ENCODE measurements around the gene LHX4. TPM values are rescaled to one million over a fixed set of nuclear protein-coding genes. Genes with fewer than 3 reads are reported as not detected.

The LHX4 gene
- total and polyA plus RNA-seq, 10 donors: 0.02 to 2.0 (median 0.03) TPM; not detected in 5

Other genes starting within 250 kb of the LHX4 start
- 10 to 100 TPM; 40.8 to 78.9 (median 69.0) TPM for gene QSOX1, start 75.4 kb upstream of the LHX4 start, total RNA-seq
- 10 to 100 TPM; 35.2 to 54.9 (median 52.9) TPM for gene QSOX1, start 75.4 kb upstream of the LHX4 start, polyA plus RNA-seq